Nephron (organoid): ENCODE data around the gene PITPNC1.

Experiments
- H3K27ac Mint-ChIP-seq, 3 experiments: 2 replicates each; pipeline ENCODE4 v1.8.0; 2020; ENCODE audit warnings: mixed read lengths in 3 of 3, mild to moderate bottlenecking in 2 of 3, moderate library complexity in 1 of 3
- H3K27me3 Mint-ChIP-seq: 2 replicates; pipeline ENCODE4 v1.8.0; 2021; ENCODE audit warnings: low read depth, mild to moderate bottlenecking, moderate library complexity, mixed read lengths
- H3K36me3 Mint-ChIP-seq: 2 replicates; pipeline ENCODE4 v1.8.0; 2020; ENCODE audit warnings: low read depth, mixed read lengths
- H3K4me1 Mint-ChIP-seq: 2 replicates; pipeline ENCODE4 v1.8.0; 2020; ENCODE audit warnings: mixed read lengths
- H3K4me3 Mint-ChIP-seq, 3 experiments: 2 replicates each; pipeline ENCODE4 v1.8.0; 2020; ENCODE audit warnings: mild to moderate bottlenecking in 3 of 3, mixed read lengths in 3 of 3, moderate library complexity in 2 of 3
- H3K9me3 Mint-ChIP-seq: 2 replicates; pipeline ENCODE4 v1.8.0; 2020; ENCODE audit warnings: mixed read lengths
- CTCF ChIP-seq, 3 experiments: fragments of 200-600 bp; sonication (generic); IDR thresholded peaks; one replicate each; pipeline ENCODE4 v1.5.0; 2021; ENCODE audit warnings: antibody characterized with exemption in 3 of 3; ENCODE audit not compliant: unreplicated experiment in 3 of 3

Gene PITPNC1

GRCh38 chr17:67531291-67531690 is 154.2 kb downstream of the PITPNC1 start:
- H3K4me1 Mint-ChIP-seq = peaks cover 63% of the 10 kb centered on the region
- TF ChIP-seq CTCF (IDR thresholded peaks at IDR 0.05; ENCODE audit: unreplicated experiment in 3 of 3) = no peak
- peaks cover 6% of the 10 kb centered on the region for H3K9me3 Mint-ChIP-seq
- H3K4me3 Mint-ChIP-seq = no peak overlapping the region
- peaks cover 17% of the 10 kb centered on the region for H3K36me3 Mint-ChIP-seq
- H3K27ac Mint-ChIP-seq = peak overlapping the region; percentile 62 to 74 (median 63)
- no peaks in the 10 kb centered on the region for H3K27me3 Mint-ChIP-seq

DNA sequence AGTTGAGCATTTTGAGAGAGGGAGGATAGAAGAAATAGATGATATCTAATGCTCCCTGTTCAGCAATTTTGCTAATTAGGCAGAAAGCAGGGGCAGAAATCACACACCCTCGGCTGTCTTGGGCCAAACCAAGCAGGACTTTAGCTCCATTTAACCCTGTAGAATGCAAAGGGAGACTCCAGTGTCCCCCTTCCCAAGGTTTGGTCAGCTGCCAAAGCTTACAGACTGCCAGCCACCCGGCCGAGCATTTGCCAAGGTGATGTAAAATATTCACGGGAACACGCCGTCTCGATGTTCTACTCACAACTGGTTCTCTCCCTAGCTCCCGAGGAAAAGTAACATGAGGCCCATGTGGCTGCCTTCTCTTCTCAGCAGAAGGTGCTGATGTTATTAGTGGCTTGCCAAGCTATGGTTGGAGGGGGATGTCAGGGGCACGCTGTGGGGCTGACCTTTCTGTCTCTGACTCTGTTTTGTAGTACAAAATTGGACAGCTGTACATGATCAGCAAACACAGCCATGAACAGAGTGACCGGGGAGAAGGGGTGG is 155.3 kb downstream of the PITPNC1 start:
- no peak for TF ChIP-seq CTCF (IDR thresholded peaks at IDR 0.05; ENCODE audit: unreplicated experiment in 3 of 3)
- H3K27me3 Mint-ChIP-seq = no peaks in the 10 kb centered on the region

GRCh38 chr17:67534941-67535340 is 157.9 kb downstream of the PITPNC1 start:
- TF ChIP-seq CTCF (IDR thresholded peaks at IDR 0.05; ENCODE audit: unreplicated experiment in 3 of 3) = no peak
- no peak overlapping the region for H3K4me3 Mint-ChIP-seq
- no peaks in the 10 kb centered on the region for H3K27me3 Mint-ChIP-seq
- peak overlapping the region; percentile 19 to 55 (median 27) for H3K27ac Mint-ChIP-seq
- H3K9me3 Mint-ChIP-seq = peaks cover 6% of the 10 kb centered on the region
- peaks cover 44% of the 10 kb centered on the region for H3K4me1 Mint-ChIP-seq
- peaks cover 29% of the 10 kb centered on the region for H3K36me3 Mint-ChIP-seq

More for the DNA sequence above, 155.3 kb downstream of the PITPNC1 start:
- Mint-ChIP-seq H3K4me3 (peak overlapping the region in 1 of 3 experiments; percentile 15), H3K27ac (peak overlapping the region; percentile 39 to 74 (median 63)), H3K36me3 (peaks cover 25% of the 10 kb centered on the region), H3K9me3 (peaks cover 6% of the 10 kb centered on the region), H3K4me1 (peaks cover 58% of the 10 kb centered on the region)

- no peaks in the 10 kb centered on the region for H3K9me3 Mint-ChIP-seq
- no peak for TF ChIP-seq CTCF (IDR thresholded peaks at IDR 0.05; ENCODE audit: unreplicated experiment in 3 of 3)
- peaks cover 4% of the 10 kb centered on the region for H3K36me3 Mint-ChIP-seq
- H3K4me3 Mint-ChIP-seq = no peak overlapping the region
- no peaks in the 10 kb centered on the region for H3K27me3 Mint-ChIP-seq
- peaks cover 11% of the 10 kb centered on the region for H3K4me1 Mint-ChIP-seq
- H3K27ac Mint-ChIP-seq = no peak overlapping the region
These were observed 165.4 kb downstream of the PITPNC1 start for GRCh38 chr17:67542219-67543114.

GRCh38 chr17:67544364-67544955 is 167.4 kb downstream of the PITPNC1 start:
- H3K27me3 Mint-ChIP-seq = peaks cover 1% of the 10 kb centered on the region
- H3K36me3 Mint-ChIP-seq = no peaks in the 10 kb centered on the region
- TF ChIP-seq CTCF (IDR thresholded peaks at IDR 0.05; ENCODE audit: unreplicated experiment in 3 of 3) = no peak
- no peak overlapping the region for H3K27ac Mint-ChIP-seq
- H3K4me1 Mint-ChIP-seq = peaks cover 16% of the 10 kb centered on the region
- H3K9me3 Mint-ChIP-seq = no peaks in the 10 kb centered on the region
- H3K4me3 Mint-ChIP-seq = no peak overlapping the region
